ENCODE measurements around the gene SAMD4A. TPM values are rescaled to one million over a fixed set of nuclear protein-coding genes. Genes with fewer than 3 reads are reported as not detected.
A peak's percentile ranks its signal among the peaks of the same experiment; 100 is the strongest.

The SAMD4A gene
- total RNA-seq, 2 donors from 2014 or later = 1.9 to 8.0 TPM

GRCh38 chr14:54814076-54814475 lies 247.1 kb downstream of the SAMD4A start:
- peaks cover 11% of the 10 kb centered on the region for H3K27me3 Mint-ChIP-seq (ENCODE audit: insufficient read depth)
- Histone ChIP-seq H3K27me3 (ENCODE audit: control insufficient read depth, insufficient read depth, low read length, poor library complexity, severe bottlenecking) (peaks cover 13% of the 10 kb centered on the region), H3K9ac (ENCODE audit: extremely low read depth, low read length, poor library complexity, severe bottlenecking) (no peak overlapping the region), H3K36me3 (ENCODE audit: control insufficient read depth, insufficient read depth, low read length) (no peaks in the 10 kb centered on the region), H3K9me3 (ENCODE audit: control insufficient read depth, low read length) (no peaks in the 10 kb centered on the region), H3K4me1 (ENCODE audit: control insufficient read depth, insufficient read depth, low read length) (no peaks in the 10 kb centered on the region), H3K27ac (ENCODE audit: low read depth, low read length) (no peak overlapping the region), H3K4me3 (ENCODE audit: low read length) (no peak overlapping the region)
- WGBS, 2 experiments (ENCODE audit: insufficient coverage in 1 of 2, insufficient read length in 1 of 2) = 84 to 86% methylated on average over 3 to 4 of the region's 5 CpGs
- H3K36me3 Mint-ChIP-seq (ENCODE audit: low read depth) = no peaks in the 10 kb centered on the region
- H3K4me3 Mint-ChIP-seq = no peak overlapping the region
- TF ChIP-seq, protein P1, sequence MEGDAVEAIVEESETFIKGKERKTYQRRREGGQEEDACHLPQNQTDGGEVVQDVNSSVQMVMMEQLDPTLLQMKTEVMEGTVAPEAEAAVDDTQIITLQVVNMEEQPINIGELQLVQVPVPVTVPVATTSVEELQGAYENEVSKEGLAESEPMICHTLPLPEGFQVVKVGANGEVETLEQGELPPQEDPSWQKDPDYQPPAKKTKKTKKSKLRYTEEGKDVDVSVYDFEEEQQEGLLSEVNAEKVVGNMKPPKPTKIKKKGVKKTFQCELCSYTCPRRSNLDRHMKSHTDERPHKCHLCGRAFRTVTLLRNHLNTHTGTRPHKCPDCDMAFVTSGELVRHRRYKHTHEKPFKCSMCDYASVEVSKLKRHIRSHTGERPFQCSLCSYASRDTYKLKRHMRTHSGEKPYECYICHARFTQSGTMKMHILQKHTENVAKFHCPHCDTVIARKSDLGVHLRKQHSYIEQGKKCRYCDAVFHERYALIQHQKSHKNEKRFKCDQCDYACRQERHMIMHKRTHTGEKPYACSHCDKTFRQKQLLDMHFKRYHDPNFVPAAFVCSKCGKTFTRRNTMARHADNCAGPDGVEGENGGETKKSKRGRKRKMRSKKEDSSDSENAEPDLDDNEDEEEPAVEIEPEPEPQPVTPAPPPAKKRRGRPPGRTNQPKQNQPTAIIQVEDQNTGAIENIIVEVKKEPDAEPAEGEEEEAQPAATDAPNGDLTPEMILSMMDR (conservative IDR thresholded peaks at IDR 0.05) = peak; percentile 63
- DNase-seq = peak; percentile 83
- no peaks in the 10 kb centered on the region for H3K9me3 Mint-ChIP-seq
- peaks cover 18% of the 10 kb centered on the region for H3K4me1 Mint-ChIP-seq
- H3K27ac Mint-ChIP-seq = no peak overlapping the region

- 94 to 95% methylated on average over 11 to 12 of the region's 12 CpGs for WGBS, 2 experiments (ENCODE audit: insufficient coverage in 1 of 2, insufficient read length in 1 of 2)
- DNase-seq = no peak
- TF ChIP-seq, protein P1 (conservative IDR thresholded peaks at IDR 0.05) = no peak
- Mint-ChIP-seq H3K9me3 (no peaks in the 10 kb centered on the region), H3K4me3 (no peak overlapping the region), H3K36me3 (ENCODE audit: low read depth) (no peaks in the 10 kb centered on the region), H3K27me3 (ENCODE audit: insufficient read depth) (peaks cover 11% of the 10 kb centered on the region), H3K27ac (no peak overlapping the region), H3K4me1 (peaks cover 18% of the 10 kb centered on the region)
- no peak overlapping the region for H3K4me3 ChIP-seq (ENCODE audit: low read length)
- H3K9ac ChIP-seq (ENCODE audit: extremely low read depth, low read length, poor library complexity, severe bottlenecking) = no peak overlapping the region
- no peak overlapping the region for H3K27ac ChIP-seq (ENCODE audit: low read depth, low read length)
- no peaks in the 10 kb centered on the region for H3K36me3 ChIP-seq (ENCODE audit: control insufficient read depth, insufficient read depth, low read length)
- peaks cover 13% of the 10 kb centered on the region for H3K27me3 ChIP-seq (ENCODE audit: control insufficient read depth, insufficient read depth, low read length, poor library complexity, severe bottlenecking)
- no peaks in the 10 kb centered on the region for H3K4me1 ChIP-seq (ENCODE audit: control insufficient read depth, insufficient read depth, low read length)
- no peaks in the 10 kb centered on the region for H3K9me3 ChIP-seq (ENCODE audit: control insufficient read depth, low read length)
Observed at GRCh38 chr14:54815016-54815415, 248.1 kb downstream of the SAMD4A start.

DNA sequence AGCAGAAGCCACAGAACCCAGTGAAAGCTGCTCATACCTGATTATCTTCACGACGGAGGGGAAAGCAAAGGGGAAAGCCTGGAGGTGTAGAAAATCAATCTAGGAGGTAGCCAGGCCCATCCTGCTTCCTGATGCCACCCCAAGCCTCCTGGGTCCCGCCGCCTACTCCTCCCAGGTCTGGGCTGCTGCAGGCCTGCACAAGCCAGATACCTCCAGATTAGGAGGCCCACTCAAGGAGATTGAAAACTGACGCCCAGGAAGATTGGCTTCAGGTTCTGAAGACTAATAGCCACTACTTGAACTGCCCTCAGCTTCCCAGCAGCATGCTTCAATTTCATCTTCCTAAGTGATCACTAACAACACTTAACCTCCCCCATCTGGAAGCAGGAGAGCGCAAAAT lies 248.6 kb downstream of the SAMD4A start:
- TF ChIP-seq, protein P1 (conservative IDR thresholded peaks at IDR 0.05) = no peak
- H3K4me1 ChIP-seq (ENCODE audit: control insufficient read depth, insufficient read depth, low read length) = no peaks in the 10 kb centered on the region
- H3K27me3 ChIP-seq (ENCODE audit: control insufficient read depth, insufficient read depth, low read length, poor library complexity, severe bottlenecking) = peaks cover 13% of the 10 kb centered on the region
- H3K36me3 Mint-ChIP-seq (ENCODE audit: low read depth) = no peaks in the 10 kb centered on the region
- no peak overlapping the region for H3K27ac ChIP-seq (ENCODE audit: low read depth, low read length)
- H3K4me3 Mint-ChIP-seq = no peak overlapping the region
- no peaks in the 10 kb centered on the region for H3K9me3 Mint-ChIP-seq
- no peaks in the 10 kb centered on the region for H3K36me3 ChIP-seq (ENCODE audit: control insufficient read depth, insufficient read depth, low read length)
- no peak for DNase-seq
- H3K9ac ChIP-seq (ENCODE audit: extremely low read depth, low read length, poor library complexity, severe bottlenecking) = no peak overlapping the region
- H3K4me1 Mint-ChIP-seq = peaks cover 18% of the 10 kb centered on the region
- peaks cover 11% of the 10 kb centered on the region for H3K27me3 Mint-ChIP-seq (ENCODE audit: insufficient read depth)
- H3K9me3 ChIP-seq (ENCODE audit: control insufficient read depth, low read length) = no peaks in the 10 kb centered on the region
- H3K27ac Mint-ChIP-seq = no peak overlapping the region
- no peak overlapping the region for H3K4me3 ChIP-seq (ENCODE audit: low read length)
- 98% methylated on average over 6 of the region's 6 CpGs; no CpG with 5 or more reads in 1 of the 2 experiments for WGBS, 2 experiments (ENCODE audit: insufficient coverage in 1 of 2, insufficient read length in 1 of 2)
